DMS53 (cell line): ENCODE data around the gene LRRC56.

Experiments used
- DNase-seq: peaks from one replicate; lab custom pipeline; 2025; lab: John Stamatoyannopoulos, UW

The LRRC56 gene

DNA sequence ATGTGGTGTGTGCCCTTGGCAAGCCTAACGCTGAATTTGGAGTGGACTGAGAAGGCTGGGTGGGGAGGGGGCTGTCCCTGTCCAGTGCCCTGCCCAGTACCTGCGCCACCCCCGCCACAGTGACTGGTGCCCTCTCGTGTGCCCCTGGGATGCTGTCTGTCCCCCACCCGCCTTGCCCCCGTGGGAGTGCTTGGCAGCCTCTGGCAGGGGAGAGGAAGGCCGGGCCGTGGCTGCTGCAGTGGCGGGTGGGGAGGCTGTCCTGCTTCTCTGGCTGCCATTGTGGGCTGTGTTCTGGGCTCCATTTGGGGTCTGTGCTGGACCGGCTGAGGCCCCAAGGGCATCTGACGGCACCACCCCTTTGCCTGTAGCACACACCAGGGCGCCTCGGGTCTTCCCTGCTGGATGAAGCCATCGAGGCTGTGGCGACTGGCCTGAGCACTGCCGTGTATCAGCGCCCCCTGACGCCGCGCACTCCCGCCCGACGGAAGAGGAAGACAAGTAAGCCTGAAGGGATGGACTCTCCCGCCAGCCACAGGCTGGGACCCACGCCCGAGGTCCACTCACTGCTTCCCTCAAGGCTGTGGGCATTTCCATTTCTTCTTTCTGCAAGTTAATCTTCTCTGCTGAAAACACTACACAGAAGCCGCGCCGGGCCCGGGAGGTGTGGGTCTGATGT, 60.8 kb downstream of the LRRC56 start:
- DNase-seq: no peak

- DNase-seq: no peak
These were observed 64.4 kb downstream of the LRRC56 start for GRCh38 chr11:601573-602245.

DNA sequence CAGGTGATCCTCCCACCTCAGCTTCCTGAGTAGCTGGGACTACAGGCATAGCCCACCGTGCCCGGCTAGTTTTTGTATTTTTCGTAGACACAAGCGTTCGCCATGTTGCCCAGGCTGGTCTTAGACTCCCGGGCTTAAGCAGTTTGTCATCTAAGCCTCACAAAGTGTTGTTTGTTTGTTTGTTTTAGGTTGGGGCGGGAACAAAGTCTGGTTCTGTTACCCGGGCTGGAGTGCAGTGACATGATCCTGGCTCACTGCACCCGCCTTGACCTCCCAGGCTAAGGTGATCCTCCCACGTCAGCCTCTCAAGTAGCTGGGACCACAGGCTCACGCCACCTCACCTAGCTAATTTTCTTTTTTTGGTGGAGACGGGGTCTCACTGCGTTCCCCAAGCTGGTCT, 65.8 kb downstream of the LRRC56 start:
- no peak for DNase-seq
